Stimulated activated effector memory CD8-positive, alpha-beta T cell treated with anti-CD3 and anti-CD28 coated beads, Interleukin-12 subunit alpha, Interleukin-12 subunit beta, amount 100 ng/mL, for 72 hours (primary cell): Measurements from ENCODE around the gene DCLK1.

Source experiments
- ATAC-seq: fragments of 150-1000 bp; cut with Tn5 transposase; 2 replicates; pipeline ENCODE4 v1.10.0; 2021
- DNase-seq, 2 donors: peaks; one replicate each; pipeline ENCODE4 v3.0.0; 2021 to 2022; ENCODE audit warnings: low spot score in 2 of 2
- H3K27ac Mint-ChIP-seq: one replicate; pipeline ENCODE4 v1.8.0; 2022; ENCODE audit warnings: mild to moderate bottlenecking, mixed read lengths
- H3K36me3 Mint-ChIP-seq: one replicate; pipeline ENCODE4 v1.8.0; 2022; ENCODE audit warnings: mild to moderate bottlenecking, mixed read lengths
- H3K4me1 Mint-ChIP-seq: one replicate; pipeline ENCODE4 v1.8.0; 2022; ENCODE audit warnings: mixed read lengths
- H3K4me3 Mint-ChIP-seq: one replicate; pipeline ENCODE4 v1.8.0; 2022; ENCODE audit warnings: mild to moderate bottlenecking, mixed read lengths
- H3K9me3 Mint-ChIP-seq: one replicate; pipeline ENCODE4 v1.8.0; 2022; ENCODE audit warnings: mixed read lengths

Gene DCLK1

GRCh38 chr13:35720690-35721554 is 410.3 kb downstream of the DCLK1 start:
- Mint-ChIP-seq H3K4me1 (peaks cover 6% of the 10 kb centered on the region), H3K9me3 (peaks cover 5% of the 10 kb centered on the region), H3K36me3 (no peaks in the 10 kb centered on the region), H3K27ac (no peak overlapping the region), H3K4me3 (no peak overlapping the region)
- DNase-seq (peak; percentile 5 to 64), ATAC-seq (peak; percentile 27)

DNA sequence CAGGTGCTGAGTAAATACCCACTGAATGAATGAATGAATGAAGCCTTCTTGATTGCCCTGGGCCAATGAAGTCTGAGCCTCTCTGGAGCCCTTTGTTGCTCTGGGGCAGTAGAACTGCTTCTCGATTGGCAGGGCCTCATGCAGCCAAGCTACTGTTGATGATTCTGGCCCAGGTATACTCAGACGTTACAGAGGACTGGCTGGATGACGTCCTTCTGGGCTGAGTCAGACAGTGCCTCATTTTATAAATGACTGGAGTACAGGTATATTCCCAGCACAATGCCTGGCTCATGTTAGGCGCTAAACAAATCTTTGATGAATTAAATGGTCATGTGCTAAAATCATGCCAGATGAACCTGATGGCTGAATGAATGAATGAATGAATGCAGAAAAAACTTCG is 410.9 kb downstream of the DCLK1 start:
- DNase-seq = no peak
- H3K27ac Mint-ChIP-seq = no peak overlapping the region
- no peak overlapping the region for H3K4me3 Mint-ChIP-seq
- H3K4me1 Mint-ChIP-seq = peaks cover 6% of the 10 kb centered on the region
- H3K9me3 Mint-ChIP-seq = no peaks in the 10 kb centered on the region
- ATAC-seq = no peak
- no peaks in the 10 kb centered on the region for H3K36me3 Mint-ChIP-seq
